KOPT-K1 (cell line): ENCODE data around the gene CD180.

Experiments used
- H3K27ac ChIP-seq: fragments of 200-600 bp; sonication (generic); 2 replicates; pipeline ENCODE4 v1.5.1; 2016; ENCODE audit warnings: antibody characterized with exemption, mild to moderate bottlenecking, low read depth, low read length; ENCODE audit not compliant: poor library complexity, severe bottlenecking
- H3K36me3 ChIP-seq: fragments of 200-600 bp; sonication (generic); 2 replicates; pipeline ENCODE4 v1.5.1; 2017; ENCODE audit warnings: antibody characterized with exemption, mild to moderate bottlenecking, low read length, moderate library complexity; ENCODE audit not compliant: insufficient read depth
- H3K9me3 ChIP-seq: fragments of 200-600 bp; sonication (generic); 2 replicates; pipeline ENCODE4 v1.5.1; 2017; ENCODE audit warnings: antibody characterized with exemption, low read length, mild to moderate bottlenecking; ENCODE audit not compliant: insufficient read depth, poor library complexity, severe bottlenecking

Gene CD180

DNA sequence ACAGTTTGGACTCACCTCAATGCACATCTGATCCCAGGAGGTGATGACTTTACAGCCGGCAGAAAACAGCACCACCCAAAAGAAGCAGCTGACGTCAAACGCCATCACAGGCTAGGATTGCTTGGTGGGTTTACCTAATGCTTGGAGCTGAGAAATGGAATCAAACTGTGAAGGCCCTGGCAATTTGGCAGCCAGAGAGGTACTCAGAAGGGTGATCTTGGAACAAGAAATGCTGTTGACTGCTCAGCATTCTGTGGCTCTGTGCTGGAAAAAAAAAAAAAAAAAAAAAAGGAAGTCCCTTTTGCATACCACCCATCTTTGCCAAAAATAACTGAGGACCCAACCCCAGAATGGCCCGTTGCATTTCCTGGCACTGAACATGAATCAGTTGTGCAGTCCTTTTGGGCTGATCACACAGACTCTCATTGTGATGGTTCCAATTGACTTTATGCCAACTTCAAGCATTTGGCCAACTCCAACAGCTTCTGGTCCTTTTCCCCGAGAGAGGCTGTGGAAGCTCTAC lies at the start of gene CD180:
CD180 (minus strand) TSS at position 263 of the 523 bp plus-strand sequence; CDS start at position 105, 158 bp downstream.
- Histone ChIP-seq H3K27ac (no peak within 1 kb of the TSS), H3K36me3 (no peaks in the 10 kb centered on the region), H3K9me3 (peaks cover 9% of the 10 kb centered on the region)

DNA sequence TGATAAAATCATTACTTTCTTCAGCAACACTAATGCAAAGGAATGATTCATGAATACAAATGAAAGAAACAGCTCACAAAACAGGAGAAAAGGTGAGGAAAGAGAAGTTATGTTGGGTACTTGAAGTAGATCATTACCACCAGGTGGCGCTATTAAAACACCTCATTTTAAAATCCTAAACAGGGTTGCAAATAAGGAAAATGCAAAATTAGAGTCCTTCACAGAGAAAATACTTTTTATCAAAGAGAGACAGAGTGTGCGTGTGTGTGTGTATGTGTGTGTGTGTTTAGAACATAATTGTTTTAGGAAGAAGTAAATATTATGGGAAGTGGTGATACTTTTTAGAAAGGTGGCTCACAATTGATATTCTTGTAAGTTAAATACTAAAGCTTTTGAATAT lies 49.5 kb upstream of the CD180 start:
- Histone ChIP-seq H3K36me3 (no peaks in the 10 kb centered on the region), H3K9me3 (no peaks in the 10 kb centered on the region)

DNA sequence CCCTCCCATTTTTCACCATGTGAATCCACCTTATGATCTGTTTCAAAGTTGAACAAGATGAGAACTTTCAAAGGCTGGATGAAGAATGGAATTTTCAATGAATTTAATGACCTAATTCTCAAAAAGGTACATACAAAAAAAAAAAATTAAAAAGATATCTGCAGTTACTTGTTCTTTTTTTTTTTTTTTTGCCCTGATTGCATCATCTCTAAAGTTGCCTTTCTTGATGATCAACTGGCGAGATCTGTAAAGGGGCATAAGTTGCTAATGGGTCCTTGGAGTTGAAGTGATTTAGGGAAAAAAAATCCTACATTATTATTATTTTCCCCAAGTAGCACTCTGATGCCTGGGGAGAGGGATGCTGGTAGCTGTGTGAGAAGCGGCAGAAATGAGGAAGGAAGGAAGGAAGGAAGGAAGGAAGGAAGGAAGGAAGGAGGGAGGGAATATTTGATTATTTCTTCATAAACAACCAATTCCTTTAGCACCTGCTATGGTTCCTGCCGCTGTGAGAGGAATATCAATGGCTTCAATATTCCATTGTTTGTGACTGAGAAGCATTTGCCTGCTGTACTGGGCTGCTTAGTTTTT lies 48.8 kb upstream of the CD180 start:
- no peaks in the 10 kb centered on the region for H3K36me3 ChIP-seq
- no peaks in the 10 kb centered on the region for H3K9me3 ChIP-seq
- H3K27ac ChIP-seq: no peak overlapping the region

More for the DNA sequence above, 49.5 kb upstream of the CD180 start:
- no peak overlapping the region for H3K27ac ChIP-seq

DNA sequence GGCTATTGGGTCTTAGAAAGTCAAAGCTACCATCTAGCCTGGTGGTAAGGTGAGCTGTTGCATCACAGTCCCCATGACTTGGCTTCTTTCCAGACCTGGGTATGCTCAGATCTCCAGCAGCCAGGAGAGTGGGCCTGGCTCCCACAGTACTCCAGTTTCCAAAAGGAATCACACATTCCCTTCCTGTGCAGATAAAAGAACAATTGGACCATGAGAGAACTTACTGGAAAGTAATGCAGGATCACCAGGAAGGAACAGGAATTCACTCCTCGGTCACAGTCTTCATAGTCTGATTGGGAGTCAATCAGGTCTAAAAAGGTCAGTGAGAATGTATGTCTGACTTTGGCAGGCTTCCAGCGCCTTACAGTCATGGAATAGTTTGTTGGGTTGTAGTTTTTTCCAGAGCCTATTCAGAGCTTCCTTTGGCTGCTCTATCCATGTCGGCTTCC lies 47.8 kb upstream of the CD180 start:
- no peaks in the 10 kb centered on the region for H3K9me3 ChIP-seq
- no peak overlapping the region for H3K27ac ChIP-seq
- H3K36me3 ChIP-seq: no peaks in the 10 kb centered on the region

DNA sequence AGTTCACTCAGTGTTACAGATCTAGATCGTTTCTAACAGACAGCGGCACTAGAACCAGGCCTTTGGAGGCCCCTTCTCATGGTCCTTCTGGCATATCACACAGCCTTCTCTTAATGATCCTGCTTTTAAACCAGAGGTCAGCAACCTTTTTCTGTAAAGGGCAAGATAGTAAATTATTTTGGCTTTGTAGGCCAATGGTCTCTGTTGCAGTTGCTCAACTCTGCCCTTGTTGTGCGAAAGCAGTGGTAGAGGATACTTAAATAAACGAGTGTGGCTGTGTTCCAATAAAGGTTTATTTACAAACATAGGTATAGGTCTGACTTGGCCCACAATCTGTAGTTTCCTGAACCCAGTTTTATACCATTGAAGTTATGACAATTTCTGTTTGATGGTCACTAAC lies 47.3 kb upstream of the CD180 start:
- Histone ChIP-seq H3K36me3 (no peaks in the 10 kb centered on the region), H3K27ac (no peak overlapping the region), H3K9me3 (no peaks in the 10 kb centered on the region)

DNA sequence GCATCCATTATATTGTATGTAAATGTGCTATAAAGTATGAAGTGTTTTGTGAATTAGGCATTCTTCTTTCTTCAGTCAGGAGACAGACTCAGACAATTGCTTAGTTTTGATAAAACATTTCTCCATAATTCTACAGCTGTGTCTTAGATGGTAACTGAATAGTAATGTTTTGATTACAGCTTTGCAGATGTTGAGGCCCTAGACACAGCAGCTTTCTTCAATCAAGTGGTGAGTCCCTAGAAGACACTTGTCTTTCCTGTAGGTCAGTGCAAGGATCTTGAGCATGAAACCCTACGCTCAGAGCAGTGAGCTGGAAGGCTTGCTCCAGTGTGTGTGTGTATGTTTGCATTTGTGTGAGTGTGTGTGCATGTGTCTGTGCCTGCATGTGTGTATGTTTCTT lies 46.8 kb upstream of the CD180 start:
- Histone ChIP-seq H3K9me3 (no peaks in the 10 kb centered on the region), H3K36me3 (no peaks in the 10 kb centered on the region), H3K27ac (no peak overlapping the region)

DNA sequence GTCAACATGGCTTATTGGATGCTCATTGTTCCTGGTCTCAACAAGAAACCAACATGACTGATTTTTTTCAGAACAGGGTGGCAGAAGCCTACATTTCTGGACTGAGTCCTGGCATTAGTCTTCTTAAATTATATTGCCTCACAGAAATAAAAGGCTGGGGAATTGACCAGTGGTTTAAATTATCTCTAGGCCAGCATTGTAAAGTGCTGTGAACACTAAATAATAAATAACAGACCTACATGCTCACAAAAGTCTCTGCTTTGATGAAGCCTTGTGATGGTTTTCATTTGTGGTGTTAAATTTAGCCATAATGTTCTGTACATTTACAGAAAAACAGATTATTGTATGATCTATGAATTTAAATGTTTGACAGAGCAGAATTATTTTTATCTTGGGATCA lies 44.7 kb upstream of the CD180 start:
- no peaks in the 10 kb centered on the region for H3K36me3 ChIP-seq
- no peak overlapping the region for H3K27ac ChIP-seq
- H3K9me3 ChIP-seq: no peaks in the 10 kb centered on the region

DNA sequence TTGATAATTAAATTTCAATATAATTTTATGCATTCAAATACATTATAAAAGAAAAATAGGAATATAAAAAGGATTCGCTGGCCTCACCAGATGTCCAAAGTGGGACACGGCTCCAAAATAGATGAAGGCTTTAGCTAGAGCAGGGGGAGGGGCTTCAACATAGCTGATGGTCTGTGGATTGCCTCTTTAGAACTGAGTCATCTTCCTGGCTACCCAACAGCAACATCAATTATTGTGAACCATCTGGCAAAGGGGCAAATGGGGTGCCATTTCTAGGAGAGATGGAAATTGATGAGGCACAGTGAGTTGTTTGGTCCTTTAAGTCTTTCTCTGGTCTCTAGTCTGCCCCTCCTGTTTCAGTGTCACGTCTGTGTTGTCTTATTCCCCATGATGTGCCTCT lies 44.2 kb upstream of the CD180 start:
- no peaks in the 10 kb centered on the region for H3K9me3 ChIP-seq
- no peaks in the 10 kb centered on the region for H3K36me3 ChIP-seq
- H3K27ac ChIP-seq: no peak overlapping the region

DNA sequence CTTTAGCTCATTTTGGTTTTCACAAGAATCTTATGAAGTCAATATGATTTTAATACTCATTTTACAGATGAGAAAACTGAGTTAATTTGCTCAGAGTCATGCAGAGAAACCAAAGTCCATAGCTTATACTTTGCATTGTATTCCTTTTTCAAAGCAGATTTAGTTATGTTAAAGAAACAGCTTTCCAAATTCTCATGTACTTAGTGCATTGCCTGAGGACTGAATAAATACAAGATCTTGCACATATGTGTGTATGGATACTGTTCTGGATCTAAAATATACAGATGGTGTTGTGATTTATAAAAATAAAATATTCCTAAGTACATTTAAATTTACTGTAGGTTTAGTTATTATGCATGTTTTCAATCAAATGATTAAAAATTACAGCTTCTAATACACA lies 43.5 kb upstream of the CD180 start:
- no peak overlapping the region for H3K27ac ChIP-seq
- no peaks in the 10 kb centered on the region for H3K36me3 ChIP-seq
- H3K9me3 ChIP-seq: no peaks in the 10 kb centered on the region

DNA sequence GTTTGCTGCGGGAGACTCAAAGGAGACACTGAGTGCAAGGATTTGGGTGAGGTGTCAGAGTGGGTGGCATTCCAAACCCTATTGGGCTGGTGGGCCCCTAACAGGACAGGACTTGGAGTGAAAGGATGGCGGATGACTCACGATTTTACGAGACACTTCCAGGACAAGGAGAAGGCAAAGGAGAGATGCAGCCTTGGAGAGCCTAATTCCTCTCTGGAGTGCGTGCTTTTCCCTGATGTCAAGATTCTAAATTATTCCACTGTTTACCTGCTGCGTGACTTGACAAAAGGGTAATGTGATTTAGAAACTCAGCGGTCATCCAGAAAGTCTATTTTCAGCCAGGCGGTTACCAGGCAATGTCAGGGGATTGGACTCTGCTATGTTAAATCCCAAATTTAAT lies 41.6 kb upstream of the CD180 start:
- no peaks in the 10 kb centered on the region for H3K36me3 ChIP-seq
- no peak overlapping the region for H3K27ac ChIP-seq
- no peaks in the 10 kb centered on the region for H3K9me3 ChIP-seq

DNA sequence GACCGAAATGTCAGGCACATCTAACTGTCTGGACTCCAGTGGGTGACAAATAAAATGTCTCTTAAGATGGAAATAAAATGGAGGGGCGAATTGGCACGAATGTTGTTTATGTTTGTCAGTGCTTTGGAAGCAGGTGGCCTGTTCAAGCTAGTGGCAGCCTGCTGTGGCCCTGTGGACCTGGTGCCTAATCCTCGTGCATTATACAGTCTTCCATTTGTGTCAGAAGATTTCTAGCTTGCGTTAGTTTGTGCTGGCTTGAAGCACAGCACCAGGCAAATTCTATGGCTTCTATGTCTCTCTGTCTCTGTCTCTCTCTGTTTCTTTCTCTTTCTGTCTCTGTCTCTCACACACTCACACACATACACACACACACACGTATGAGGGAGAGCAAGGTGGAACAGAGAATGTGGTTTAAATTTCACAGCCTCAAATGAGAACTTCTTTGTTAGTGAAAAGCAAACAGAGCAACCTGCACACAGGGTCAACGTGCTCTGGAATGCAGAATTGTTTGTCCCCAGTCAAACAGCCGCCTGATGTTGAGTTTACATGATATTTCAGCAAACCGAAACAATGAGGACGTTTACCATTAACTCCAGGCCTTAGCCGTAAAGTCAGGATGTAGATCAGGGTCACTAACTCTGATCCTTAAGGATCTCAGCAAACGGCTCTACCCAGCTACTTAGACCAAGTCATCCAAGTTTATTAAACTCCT lies 39.0 kb upstream of the CD180 start:
- Histone ChIP-seq H3K36me3 (no peaks in the 10 kb centered on the region), H3K9me3 (no peaks in the 10 kb centered on the region), H3K27ac (no peak overlapping the region)

DNA sequence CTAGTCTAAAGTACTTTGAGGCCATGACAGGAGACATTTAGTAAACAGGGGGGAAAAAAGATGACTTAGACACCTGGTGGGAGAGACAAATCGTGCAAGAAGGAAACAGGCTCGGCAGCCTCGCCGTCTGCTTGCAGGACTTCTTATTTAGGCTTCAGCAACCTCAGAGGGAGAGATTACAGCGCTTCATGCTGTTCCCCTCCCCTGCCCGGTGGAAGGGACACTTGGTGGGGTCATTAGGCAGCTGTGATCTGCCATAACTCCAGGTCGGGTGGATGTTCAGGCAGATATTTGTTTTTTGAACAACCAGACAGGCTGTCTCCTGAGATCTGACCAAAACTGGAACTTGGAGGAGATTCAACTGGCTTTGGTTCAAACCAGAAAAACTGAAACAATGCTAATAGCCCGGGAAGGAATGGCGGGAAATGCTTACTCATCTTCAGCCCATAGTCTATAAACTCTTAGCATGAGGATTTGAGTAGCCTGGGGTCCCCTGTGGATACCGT lies 38.1 kb upstream of the CD180 start:
- no peaks in the 10 kb centered on the region for H3K9me3 ChIP-seq
- H3K27ac ChIP-seq: no peak overlapping the region
- H3K36me3 ChIP-seq: no peaks in the 10 kb centered on the region

DNA sequence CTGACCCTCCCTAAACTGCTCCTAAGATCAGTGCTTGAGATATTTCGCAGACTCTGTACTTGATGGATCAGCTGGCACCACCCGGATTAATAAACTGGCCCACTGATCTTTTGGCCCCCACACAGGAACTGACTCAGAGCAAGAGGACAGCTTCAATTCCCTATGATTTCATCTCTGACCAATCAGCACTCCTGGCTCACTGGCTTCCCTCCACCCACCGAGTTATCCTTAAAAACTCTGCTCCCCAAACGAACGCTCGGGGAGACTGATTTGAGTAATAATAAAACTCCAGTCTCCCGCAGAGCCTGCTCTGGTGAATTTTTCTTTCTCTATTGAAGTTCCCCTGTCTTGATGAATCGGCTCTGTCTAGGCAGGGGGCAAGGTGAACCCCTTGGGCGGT lies 36.5 kb upstream of the CD180 start:
- no peaks in the 10 kb centered on the region for H3K9me3 ChIP-seq
- no peak overlapping the region for H3K27ac ChIP-seq
- no peaks in the 10 kb centered on the region for H3K36me3 ChIP-seq

DNA sequence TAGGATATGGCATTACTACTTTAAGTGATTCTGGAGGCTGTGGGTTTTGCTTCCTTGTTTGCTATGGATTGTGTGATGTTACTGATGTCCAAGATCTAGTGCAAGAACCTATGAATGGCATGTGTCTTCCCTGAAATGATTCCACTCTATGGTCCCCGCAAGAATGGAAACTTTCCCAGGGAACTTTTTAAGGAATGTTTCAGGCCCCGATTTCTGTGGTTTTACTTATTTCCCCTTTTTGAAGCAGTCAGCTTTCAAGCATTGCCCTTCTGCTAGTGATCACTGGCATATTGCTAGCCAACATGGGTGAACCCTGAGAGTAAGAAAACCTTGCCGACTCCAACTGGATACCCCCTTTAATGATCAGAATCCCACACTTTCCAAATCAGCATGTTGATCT lies 26.6 kb upstream of the CD180 start:
- H3K9me3 ChIP-seq: no peaks in the 10 kb centered on the region
- H3K36me3 ChIP-seq: no peaks in the 10 kb centered on the region
- no peak overlapping the region for H3K27ac ChIP-seq

DNA sequence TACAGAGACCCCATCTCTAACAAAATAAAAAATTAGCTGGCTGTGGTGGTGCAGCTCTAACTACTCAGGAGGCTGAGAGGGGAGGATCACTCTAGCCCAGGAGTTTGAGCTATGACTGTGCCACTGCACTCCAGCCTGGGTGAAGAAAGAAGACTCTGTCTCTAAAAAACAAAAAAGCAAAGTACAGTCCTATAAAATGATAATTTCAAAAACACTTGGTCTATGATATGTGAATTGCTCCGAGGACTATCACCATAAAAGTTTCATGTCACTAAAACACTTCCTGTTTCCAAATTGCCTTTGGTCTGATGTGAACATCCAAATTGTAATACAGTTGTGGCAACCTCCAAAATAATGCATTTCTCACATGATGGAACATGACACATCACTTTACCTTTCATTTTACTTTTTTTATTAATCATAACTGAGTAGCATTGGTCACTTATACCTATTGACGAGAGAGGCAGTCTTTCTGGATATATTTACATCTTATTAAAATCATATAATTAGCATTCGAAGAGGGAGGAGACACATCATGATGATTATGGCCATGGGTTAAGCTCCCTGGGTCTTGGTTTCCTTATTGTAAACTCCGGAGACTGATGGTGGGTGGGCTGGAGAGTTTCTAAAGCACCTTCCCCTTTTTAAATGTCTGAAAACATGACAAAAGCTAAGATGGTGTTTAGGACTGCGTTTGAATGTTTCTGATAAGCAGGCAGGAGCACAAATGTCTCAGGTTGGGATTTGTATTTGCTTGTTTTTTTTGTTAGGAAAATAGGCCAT lies 25.8 kb upstream of the CD180 start:
- Histone ChIP-seq H3K9me3 (no peaks in the 10 kb centered on the region), H3K36me3 (no peaks in the 10 kb centered on the region), H3K27ac (peak overlapping the region; percentile 29)
